ENCODE data around the gene ALDH7A1.

- no peak for TF ChIP-seq POLR2A (IDR thresholded peaks at IDR 0.05; ENCODE audit: low read length)
- no peak for TF ChIP-seq GATA1 (IDR thresholded peaks at IDR 0.05; ENCODE audit: low read depth, low read length)
Observed at GRCh38 chr5:126610160-126610559, 15.1 kb upstream of the ALDH7A1 start.

Measured in erythroblast (primary cell).